22Rv1 (cell line): Measurements from ENCODE around the gene CFTR.

Experiments
- H3K27ac ChIP-seq: fragments of 450-650 bp; 2 replicates; pipeline ENCODE4 v1.5.1; 2017
- ZFX ChIP-seq: fragments of 450-650 bp; IDR thresholded peaks from 2 replicates; pipeline ENCODE4 v1.6.1; 2017; ENCODE audit warnings: antibody characterized with exemption, borderline replicate concordance
- TF ChIP-seq, protein P1 (sequence below): fragments of 450-650 bp; IDR thresholded peaks from 2 replicates; pipeline ENCODE4 v1.5.1; 2017; ENCODE audit warnings: mild to moderate bottlenecking

CFTR gene

DNA sequence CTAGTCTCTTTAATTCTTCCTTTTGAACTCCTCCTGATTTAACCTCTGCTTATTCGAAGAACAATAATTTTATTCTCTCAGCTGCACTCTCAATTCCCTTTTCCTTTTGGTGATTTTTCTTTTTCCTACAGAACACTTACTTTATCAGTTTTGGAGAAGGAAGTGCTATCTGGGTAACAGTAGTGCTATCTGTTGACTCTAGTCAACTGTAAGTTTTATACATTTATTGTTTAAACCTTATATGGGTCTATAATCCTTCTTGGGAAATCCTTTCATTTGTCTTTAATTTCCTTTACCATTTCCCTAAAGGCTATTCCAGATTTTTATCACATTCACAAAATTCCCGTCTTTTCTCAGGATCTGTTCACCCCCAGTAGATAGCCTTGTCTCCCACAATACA lies 64.2 kb downstream of the CFTR start:
- H3K27ac ChIP-seq: no peak overlapping the region
- TF ChIP-seq, protein P1, sequence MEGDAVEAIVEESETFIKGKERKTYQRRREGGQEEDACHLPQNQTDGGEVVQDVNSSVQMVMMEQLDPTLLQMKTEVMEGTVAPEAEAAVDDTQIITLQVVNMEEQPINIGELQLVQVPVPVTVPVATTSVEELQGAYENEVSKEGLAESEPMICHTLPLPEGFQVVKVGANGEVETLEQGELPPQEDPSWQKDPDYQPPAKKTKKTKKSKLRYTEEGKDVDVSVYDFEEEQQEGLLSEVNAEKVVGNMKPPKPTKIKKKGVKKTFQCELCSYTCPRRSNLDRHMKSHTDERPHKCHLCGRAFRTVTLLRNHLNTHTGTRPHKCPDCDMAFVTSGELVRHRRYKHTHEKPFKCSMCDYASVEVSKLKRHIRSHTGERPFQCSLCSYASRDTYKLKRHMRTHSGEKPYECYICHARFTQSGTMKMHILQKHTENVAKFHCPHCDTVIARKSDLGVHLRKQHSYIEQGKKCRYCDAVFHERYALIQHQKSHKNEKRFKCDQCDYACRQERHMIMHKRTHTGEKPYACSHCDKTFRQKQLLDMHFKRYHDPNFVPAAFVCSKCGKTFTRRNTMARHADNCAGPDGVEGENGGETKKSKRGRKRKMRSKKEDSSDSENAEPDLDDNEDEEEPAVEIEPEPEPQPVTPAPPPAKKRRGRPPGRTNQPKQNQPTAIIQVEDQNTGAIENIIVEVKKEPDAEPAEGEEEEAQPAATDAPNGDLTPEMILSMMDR: no peak
- no peak for TF ChIP-seq ZFX

DNA sequence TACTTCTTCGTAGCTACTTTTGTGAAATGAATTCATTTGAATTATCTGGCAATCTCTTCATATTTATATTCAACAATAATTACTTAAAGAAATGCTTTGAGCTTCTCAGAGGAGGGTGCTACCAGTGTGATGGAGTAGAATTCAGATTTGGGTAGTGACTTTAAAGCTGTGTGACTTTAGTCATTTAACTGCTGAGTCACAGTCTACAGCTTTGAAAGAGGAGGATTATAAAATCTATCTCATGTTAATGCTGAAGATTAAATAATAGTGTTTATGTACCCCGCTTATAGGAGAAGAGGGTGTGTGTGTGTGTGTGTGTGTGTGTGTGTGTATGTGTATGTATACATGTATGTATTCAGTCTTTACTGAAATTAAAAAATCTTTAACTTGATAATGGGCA lies 68.2 kb downstream of the CFTR start:
- H3K27ac ChIP-seq: no peak overlapping the region
- TF ChIP-seq ZFX: no peak
- TF ChIP-seq, protein P1: no peak

DNA sequence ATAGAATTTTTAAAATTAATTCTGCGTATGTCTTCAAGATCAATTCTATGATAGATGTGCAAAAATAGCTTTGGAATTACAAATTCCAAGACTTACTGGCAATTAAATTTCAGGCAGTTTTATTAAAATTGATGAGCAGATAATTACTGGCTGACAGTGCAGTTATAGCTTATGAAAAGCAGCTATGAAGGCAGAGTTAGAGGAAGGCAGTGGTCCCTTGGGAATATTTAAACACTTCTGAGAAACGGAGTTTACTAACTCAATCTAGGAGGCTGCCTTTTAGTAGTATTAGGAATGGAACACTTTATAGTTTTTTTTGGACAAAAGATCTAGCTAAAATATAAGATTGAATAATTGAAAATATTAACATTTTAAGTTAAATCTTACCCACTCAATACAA lies 70.8 kb downstream of the CFTR start:
- H3K27ac ChIP-seq: no peak overlapping the region
- no peak for TF ChIP-seq ZFX
- TF ChIP-seq, protein P1: no peak

DNA sequence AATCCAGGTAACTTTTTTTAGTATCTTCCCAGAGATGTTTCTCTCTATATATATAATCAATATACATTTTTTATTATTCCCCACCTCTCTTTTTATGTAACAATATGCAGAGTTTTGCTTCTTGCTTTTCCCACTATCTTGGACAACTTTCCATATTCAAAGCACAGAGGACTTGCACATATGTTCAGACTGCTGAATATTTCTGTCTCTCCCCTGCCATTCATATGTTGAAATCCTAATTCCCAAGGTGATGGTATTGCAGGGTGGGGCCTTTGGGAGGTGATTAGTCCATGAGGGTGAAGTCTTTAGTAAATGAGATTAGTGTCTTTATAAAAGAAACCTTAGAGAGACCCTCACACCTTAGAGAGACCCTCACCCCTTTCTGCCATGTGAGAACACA lies 72.8 kb downstream of the CFTR start:
- H3K27ac ChIP-seq: no peak overlapping the region
- TF ChIP-seq, protein P1: no peak
- TF ChIP-seq ZFX: no peak

DNA sequence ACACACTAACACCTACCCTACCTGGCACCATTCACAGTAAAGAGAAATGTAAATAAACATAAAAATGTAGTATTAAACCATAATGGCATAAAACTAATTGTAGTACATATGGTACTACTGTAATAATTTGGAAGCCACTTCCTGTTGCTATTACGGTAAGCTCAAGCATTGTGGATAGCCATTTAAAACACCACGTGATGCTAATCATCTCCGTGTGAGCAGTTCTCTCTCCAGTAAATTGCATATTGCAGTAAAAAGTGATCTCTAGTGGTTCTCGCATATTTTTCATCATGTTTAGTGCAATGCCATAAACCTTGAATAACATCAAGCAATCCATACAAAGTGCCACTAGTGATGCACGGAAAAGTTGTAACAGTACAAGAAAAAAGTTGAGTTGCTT lies 75.4 kb downstream of the CFTR start:
- TF ChIP-seq, protein P1: no peak
- no peak for TF ChIP-seq ZFX

DNA sequence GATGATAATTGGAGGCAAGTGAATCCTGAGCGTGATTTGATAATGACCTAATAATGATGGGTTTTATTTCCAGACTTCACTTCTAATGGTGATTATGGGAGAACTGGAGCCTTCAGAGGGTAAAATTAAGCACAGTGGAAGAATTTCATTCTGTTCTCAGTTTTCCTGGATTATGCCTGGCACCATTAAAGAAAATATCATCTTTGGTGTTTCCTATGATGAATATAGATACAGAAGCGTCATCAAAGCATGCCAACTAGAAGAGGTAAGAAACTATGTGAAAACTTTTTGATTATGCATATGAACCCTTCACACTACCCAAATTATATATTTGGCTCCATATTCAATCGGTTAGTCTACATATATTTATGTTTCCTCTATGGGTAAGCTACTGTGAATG lies 79.6 kb downstream of the CFTR start:
- TF ChIP-seq, protein P1: no peak
- TF ChIP-seq ZFX: no peak
- no peak overlapping the region for H3K27ac ChIP-seq

More for the DNA sequence above, 75.4 kb downstream of the CFTR start:
- no peak overlapping the region for H3K27ac ChIP-seq

DNA sequence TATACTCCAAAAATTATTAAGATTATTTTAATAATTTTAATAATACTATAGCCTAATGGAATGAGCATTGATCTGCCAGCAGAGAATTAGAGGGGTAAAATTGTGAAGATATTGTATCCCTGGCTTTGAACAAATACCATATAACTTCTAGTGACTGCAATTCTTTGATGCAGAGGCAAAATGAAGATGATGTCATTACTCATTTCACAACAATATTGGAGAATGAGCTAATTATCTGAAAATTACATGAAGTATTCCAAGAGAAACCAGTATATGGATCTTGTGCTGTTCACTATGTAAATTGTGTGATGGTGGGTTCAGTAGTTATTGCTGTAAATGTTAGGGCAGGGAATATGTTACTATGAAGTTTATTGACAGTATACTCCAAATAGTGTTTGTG lies 80.2 kb downstream of the CFTR start:
- no peak for TF ChIP-seq ZFX
- TF ChIP-seq, protein P1: no peak

More for the DNA sequence above, 80.2 kb downstream of the CFTR start:
- H3K27ac ChIP-seq: no peak overlapping the region
